Lower leg skin (tissue), 4 donors: ENCODE results near the gene KIF18A. TPM values are rescaled to one million over a fixed set of nuclear protein-coding genes. Genes with fewer than 3 reads are reported as not detected.

Source experiments
- DNase-seq, 2 donors: peaks; one replicate each; pipeline ENCODE4 v3.0.0-alpha.2; 2019; ENCODE audit warnings: low spot score in 2 of 2
- H3K4me3 ChIP-seq: fragments of 200-600 bp; sonication (generic); 2 replicates; pipeline ENCODE4 v1.5.1; 2017; ENCODE audit warnings: mild to moderate bottlenecking, low read depth; ENCODE audit not compliant: poor library complexity, severe bottlenecking
- CTCF ChIP-seq, 3 donors: fragments of 450-650 bp; IDR thresholded peaks; one replicate each; pipeline ENCODE4 v1.5.1; 2016; ENCODE audit warnings: antibody characterized with exemption in 3 of 3, mild to moderate bottlenecking in 3 of 3, moderate library complexity in 2 of 3
- POLR2A ChIP-seq, 2 donors: fragments of 450-650 bp; IDR thresholded peaks; one replicate each; pipeline ENCODE4 v1.6.1; 2016 to 2017; ENCODE audit warnings: antibody characterized with exemption in 2 of 2, mild to moderate bottlenecking in 1 of 2, moderate library complexity in 1 of 2
- WGBS, 2 donors: methylation state at CpG; one replicate each; pipeline ENCODE4 v1.1.5; 2018; 5-methylcytosine and 5-hydroxymethylcytosine counted together
- intact Hi-C: fragments of 100-400 bp; cut with DNase I; formaldehyde crosslinking; loops from one replicate; pipeline ENCODE4 v1.15.0; 2023; ENCODE audit warnings: low total_unique reads
- total RNA-seq, 4 donors: library from RNA; depleted of rRNA; stranded (reverse); fragments of >200 nt; gene quantifications; one replicate each; pipeline ENCODE4 v1.1.0, GENCODE V29; 2016

Gene KIF18A
- total RNA-seq, 4 donors from 2014 or later: 0.38 to 1.5 (median 1.1) TPM

- TF ChIP-seq CTCF (IDR thresholded peaks at IDR 0.05) (no peak), POLR2A (IDR thresholded peaks at IDR 0.05) (no peak)
- no peak overlapping the region for H3K4me3 ChIP-seq
- no peak for DNase-seq
- WGBS, 2 donors: 84 to 88% methylated on average over 2 of the region's 2 CpGs
- intact Hi-C loops: no loop called here
Observed at GRCh38 chr11:28026634-28027290, 81.2 kb downstream of the KIF18A start.

GRCh38 chr11:28017816-28018215, 90.1 kb downstream of the KIF18A start:
- DNase-seq: no peak
- intact Hi-C loops: no loop called here
- 76 to 89% methylated on average over 2 of the region's 2 CpGs for WGBS, 2 donors
- no peak for TF ChIP-seq POLR2A (IDR thresholded peaks at IDR 0.05)
- no peak for TF ChIP-seq CTCF (IDR thresholded peaks at IDR 0.05)
- H3K4me3 ChIP-seq: no peak overlapping the region

GRCh38 chr11:28011813-28012212, 96.1 kb downstream of the KIF18A start:
- WGBS, 2 donors: 88 to 89% methylated on average over 4 of the region's 4 CpGs
- intact Hi-C loops: no loop called here
- H3K4me3 ChIP-seq: no peak overlapping the region
- TF ChIP-seq POLR2A (IDR thresholded peaks at IDR 0.05) (no peak), CTCF (IDR thresholded peaks at IDR 0.05) (no peak)
- no peak for DNase-seq

GRCh38 chr11:28009996-28010395, 98.0 kb downstream of the KIF18A start:
- no peak overlapping the region for H3K4me3 ChIP-seq
- 54 to 66% methylated on average over 1 of the region's 1 CpG for WGBS, 2 donors
- no peak for TF ChIP-seq POLR2A (IDR thresholded peaks at IDR 0.05)
- TF ChIP-seq CTCF (IDR thresholded peaks at IDR 0.05): no peak
- intact Hi-C loops: no loop called here
- no peak for DNase-seq

- TF ChIP-seq POLR2A (IDR thresholded peaks at IDR 0.05) (no peak), CTCF (IDR thresholded peaks at IDR 0.05) (no peak)
- intact Hi-C loops: no loop called here
- no peak for DNase-seq
- no peak overlapping the region for H3K4me3 ChIP-seq
Observed at GRCh38 chr11:28009388-28009787, 98.6 kb downstream of the KIF18A start.

- DNase-seq: no peak
- H3K4me3 ChIP-seq: no peak overlapping the region
- TF ChIP-seq POLR2A (IDR thresholded peaks at IDR 0.05) (no peak), CTCF (IDR thresholded peaks at IDR 0.05) (no peak)
- intact Hi-C loops: no loop called here
Observed at GRCh38 chr11:28003615-28004014, 104.3 kb downstream of the KIF18A start.
